Right hindlimb (tissue), 1 donor: ENCODE data around the gene KLHL42.
"Not testable (repeated sequence)": the region's sequence is repeated elsewhere in the genome, so short reads cannot be mapped to it uniquely, and the experiment has no call there.

Source experiments
- DNase-seq: peaks from one replicate; pipeline ENCODE4 v3.0.0-alpha.2; 2018

The KLHL42 gene

DNA sequence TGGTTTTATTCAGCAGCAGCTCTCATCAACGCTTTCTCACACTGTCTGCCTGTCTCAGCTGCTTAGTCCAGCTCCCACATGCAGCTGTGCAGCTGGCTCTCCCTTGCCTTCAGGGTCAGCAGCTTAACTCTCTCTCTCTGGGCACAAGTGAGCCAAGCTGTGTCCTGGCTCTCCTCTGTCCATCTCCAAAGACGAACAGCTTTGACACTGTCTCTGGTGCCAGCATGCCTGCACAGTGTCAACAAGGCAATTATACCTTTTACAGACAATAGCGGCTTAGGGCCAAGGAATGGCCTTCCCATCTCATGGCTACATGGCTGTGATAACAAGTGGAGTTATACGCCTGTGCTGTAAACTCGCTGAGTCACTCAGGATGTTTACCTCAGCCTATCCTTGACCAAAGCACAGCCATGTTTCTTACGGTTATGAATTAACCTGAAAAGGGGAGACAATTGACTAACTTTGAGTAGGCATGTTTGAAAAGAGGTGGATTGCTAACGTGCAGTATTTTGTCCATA is 38.4 kb downstream of the KLHL42 start:
- DNase-seq, result peak; percentile 32

DNA sequence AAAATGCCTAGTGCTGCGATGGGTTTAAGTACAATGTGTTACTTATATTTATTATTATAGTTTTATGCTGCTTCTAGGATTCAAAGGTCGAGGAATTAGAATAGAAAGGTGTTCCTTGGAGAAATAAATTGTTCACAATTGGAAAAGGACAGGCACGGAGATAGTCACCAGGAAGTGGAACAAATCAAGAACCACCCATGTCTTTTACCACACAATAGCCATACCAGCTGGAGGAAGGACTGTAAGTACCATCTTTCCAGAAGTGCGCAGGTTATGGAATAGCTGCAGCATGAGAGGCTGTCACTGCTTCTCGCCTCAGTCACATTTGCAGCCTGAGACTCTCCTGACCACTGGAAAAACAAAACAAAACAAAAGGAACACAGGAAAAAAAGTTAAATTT is 40.5 kb downstream of the KLHL42 start:
- DNase-seq, result no peak

DNA sequence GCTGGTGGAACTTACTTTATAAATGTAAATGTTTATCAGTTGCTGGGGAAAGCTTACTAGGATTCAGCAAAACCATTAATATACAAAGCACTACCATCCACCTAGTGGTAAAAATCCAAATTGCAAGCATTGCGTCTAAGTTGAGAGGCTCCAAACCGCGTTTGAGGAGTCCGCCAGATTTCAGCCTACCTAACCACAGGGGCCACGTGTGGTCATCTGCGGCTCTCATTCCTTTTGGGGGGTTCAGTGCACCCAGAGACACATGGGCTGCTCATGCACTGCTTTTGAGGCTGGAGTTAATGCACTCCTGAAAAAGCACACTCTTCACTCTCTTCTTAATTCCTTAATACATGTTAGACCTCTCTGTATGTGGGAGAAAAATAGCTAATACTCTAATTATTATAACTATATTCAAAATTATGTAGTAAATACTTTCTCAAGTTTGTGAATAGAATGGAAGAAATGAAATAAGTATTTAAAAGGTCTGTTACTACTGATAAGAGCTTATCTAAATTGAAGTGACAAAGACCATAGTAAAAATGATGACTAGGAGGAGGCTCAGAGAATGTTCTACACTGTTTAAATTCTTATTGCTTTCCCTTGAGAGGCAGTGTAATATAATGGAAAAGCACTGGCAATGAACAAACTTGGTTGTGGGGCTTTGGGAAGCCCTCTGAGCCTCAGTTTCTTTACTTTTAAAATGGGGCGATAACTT is 41.4 kb downstream of the KLHL42 start:
- peak; percentile 33 for DNase-seq

DNA sequence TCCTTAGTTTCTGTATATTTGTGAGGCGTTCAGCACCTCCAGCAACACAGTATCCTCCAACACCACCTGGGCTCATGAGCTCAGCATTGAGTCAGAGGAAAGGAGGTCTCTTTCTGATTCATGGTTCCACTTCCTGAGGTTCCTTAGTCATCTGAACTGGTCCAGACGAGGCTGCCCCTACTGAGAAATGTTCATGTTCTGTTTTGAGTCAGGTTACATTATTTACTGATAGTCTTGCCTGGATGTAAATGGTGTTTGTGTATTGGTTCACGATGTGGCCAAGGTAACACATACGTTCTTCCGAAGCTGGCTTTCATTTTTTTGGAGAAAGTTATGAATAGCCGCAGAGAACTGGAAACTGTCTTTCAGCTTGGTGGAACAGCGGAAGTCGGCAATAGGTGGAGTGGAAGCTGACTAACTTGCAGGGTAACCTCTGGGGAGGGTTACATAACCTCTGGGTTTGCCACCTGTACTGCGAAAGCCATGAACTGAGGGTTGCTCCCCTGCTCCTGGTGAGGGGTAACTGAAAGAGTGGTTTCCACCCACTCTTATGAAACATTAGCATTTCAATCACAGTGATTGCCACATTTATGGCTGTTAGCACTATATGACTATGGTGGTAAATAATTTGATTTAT is 42.2 kb downstream of the KLHL42 start:
- no peak for DNase-seq

DNA sequence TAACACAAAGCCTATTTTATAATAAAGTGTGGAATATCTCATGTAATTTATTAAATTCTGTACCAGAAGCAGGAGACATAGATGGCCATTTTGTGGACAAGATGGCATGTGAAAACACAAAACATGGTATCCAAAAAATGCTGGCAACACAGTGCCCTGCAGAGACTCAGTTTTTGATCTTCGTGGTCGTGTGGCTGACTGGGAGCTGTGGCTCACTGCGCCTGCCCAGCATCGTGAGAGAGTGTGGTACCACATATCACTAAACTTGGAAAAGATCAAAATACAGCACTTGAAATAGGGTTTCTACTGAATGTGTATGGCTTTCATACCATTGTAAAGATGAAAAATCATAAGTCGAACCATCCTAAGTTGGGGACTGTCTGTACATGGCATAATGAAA is 43.0 kb downstream of the KLHL42 start:
- no peak for DNase-seq

DNA sequence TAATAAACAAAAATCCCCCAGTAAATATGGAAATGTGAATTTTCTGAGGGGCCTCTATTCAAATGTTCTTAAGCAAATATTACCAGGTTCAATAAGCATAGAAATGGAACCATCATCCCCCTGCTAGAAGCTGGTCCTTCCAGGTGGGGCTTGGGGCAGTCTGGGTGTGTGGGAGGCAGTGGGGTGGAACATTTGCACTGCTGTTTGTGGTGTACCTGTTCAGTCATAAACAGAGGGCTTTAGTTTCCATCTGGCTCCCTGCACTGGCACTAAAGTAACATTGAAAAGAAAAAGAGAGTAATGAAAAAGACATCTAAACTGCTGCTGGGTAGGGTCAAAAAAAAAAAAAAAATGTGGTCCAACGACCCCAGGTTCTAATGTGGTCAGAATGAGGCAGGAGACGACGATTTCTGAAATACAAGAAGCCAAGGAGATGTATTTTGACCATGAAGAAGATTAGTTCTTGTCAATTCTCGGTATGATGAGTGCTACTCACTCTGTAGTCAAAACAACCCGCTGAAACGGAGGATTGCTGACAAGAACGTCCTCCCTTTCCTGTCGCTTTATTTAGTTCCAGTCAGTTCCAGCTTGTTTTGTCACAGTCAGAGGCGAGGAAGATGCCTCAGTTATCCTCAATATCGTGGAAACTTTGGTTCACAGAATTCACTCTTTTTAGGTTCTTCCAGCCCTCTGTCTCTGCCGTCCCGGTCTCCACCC is 44.3 kb downstream of the KLHL42 start:
- DNase-seq, result no peak

DNA sequence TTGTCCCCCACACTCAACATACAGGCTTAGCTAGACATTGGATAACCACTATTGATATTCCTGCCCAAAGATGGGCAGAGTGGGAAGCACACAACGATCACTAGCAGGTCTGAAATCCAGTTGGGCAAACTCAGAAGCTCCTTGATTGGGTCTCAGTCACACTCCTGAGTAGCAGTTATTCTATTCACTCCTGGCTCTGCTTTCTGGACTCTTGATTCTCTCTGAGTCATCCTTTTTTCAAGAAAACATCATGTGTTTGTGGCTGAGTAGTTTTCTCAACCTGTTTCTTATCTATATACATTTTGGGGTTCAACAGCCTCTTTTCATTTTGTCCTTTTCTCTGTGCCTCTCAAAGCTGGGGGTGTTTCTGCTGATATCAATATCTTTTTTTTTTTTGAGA is 46.0 kb downstream of the KLHL42 start:
- no peak for DNase-seq

DNA sequence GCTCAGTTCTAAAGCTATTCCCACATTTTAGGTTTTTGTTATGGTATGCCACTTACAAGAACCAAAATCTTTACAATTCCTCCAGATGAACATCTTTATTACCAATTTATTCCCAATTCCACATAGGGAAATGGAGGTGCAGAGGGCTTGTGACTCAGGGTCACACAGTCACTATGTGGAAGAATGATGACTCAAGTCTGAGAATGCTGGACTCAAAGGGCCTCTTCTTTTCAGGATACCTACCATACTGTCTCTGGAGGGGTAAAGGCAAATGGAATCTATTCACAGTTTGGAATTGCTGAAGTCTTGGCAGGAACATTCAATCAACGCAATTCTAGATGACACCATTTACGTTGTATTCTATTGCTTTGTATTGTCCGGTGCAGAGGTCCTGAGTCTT is 48.2 kb downstream of the KLHL42 start:
- no peak for DNase-seq

DNA sequence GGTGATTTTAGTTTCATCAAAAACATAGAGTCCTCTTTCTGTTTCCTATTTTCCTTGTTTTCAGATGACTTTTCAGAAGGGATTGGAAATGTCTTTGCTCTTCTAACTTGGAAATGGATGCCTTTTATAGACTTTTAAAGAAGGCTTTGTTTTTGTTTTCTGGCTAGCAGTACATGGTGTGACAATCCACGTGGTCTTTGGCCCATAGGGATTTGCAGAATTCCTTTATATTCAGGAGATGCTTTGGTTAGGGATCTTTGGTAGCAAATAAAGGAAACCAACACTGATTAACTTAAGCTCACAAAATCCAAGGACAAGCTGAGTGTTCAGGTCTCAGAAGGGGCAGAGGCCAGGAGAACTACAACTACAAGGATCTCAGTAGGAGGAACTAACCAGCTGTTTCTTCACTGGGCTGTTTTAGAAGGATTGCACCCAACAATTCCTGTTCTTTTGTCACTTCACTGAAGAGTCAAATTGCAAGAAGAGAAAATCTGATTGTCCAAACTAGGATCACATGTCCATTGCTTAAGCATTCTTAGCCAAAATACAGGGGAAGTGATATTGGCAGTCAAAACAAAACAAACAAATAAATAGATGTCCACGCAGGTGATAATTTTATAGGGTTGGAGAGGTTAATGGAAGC is 58.6 kb downstream of the KLHL42 start:
- no peak for DNase-seq

DNA sequence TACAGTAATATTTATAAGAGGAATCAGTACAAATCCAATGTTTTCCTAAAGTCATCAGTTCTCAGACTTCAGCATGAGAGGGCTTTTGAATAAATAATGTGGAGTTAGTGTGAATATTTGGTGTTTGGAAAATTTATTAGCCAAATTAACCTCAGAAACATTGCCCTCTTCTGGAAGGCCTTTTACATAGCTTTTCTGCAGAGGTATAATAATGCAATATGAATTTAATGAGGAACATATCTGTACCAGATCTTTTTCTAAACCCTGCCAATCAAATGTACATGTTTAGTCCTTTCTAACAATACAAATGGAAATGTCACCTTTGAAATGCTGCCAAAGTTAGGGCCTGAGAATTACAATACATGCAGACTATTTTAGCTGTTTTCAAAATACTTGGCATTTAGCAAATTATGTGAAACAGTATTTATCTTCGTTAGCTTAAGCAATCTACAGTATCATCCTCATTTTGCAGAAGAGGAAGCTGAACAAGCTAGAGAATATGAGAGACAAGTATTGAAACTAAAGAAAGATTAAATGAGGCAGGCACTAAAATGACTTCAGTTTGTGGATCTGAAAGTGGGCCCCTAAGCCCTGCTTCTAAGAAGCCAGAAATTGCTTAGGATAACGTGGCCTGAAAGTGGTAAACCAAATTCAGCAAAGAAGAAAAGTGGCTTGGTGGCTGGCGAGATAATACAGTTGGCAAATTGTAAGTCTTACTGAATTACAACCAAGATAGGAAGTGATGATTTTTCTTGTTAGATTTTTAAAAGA is 60.4 kb downstream of the KLHL42 start:
- no peak for DNase-seq

DNA sequence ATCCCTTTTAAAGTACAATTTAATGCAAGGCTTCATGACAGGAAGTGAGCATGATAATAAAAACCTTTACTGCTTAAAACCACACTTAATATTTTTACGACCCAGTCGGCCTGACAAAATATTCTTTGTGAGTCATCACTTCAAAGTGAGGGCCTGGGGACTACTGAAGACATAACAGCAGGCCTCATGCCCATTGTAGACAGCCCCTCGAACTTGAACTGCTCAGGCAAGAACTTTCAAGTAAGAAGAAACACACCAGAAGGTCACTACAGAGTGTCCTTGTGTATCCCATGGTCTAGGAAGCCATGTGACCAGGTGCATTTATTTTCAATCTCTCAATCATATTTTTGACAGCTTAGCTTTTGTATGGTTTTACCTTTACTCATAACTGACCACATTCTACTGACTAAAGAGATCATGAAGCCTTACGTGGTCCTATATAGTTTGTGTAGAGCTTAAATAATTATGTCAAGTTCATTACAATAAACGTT is 61.4 kb downstream of the KLHL42 start:
- no peak for DNase-seq

DNA sequence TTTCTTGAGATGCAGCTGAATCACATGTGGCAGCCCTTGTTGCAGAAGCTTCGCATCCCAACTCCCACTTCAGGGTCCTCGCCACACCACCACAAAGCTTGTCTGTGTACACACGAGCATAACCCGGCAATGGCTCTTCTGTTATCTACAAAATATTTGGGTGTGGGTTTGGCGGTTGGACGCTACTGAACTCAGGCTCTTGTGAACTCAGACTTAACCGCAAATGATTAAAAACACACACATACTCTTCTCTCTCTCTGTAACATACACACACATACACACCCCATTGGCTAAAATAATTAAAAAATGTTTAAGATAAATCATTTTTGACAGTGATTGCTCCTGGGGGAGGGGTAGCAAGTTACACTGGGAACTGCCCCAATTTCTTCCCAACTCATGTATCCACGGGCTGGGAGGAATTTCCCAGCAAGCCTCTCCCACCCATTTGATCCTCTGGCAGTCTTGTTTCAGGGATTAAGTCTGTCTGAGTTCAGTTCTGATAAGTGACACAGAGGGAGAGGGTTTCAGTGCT is 63.7 kb downstream of the KLHL42 start:
- peak; percentile 40 for DNase-seq

DNA sequence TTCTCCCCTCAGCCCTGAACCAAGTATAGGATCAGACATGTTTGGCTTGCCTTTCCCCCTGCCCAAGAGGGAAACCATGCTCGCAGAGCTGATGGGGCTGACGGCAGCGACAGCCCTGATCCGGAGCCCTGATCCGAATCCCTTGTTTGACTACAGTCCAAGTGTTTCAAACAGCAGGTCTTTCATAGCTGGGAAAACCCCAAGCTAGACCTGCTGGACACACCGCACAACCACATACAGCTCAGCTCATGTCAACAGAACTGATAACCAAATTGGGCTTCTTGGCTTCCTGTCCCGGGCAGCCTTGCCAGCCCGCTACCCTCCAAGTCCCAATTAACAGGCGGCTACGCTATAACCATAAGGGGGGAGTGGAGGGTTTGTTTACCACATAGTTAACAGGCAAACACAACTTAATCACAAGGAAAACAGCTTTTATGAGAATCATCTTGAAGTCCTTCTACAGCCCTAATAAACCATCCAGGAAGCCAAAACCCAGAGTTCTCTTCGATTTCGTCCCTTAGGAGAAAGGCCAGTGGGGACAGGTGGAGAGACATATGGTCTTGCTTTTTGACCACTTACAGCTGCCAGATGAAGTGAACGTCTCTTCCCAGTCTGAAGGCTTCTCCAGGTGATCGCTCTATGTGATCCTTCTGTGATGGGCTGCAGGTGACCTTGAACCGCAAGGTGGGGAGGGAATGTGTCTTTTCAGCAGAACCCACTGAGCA is 64.5 kb downstream of the KLHL42 start:
- no peak for DNase-seq

DNA sequence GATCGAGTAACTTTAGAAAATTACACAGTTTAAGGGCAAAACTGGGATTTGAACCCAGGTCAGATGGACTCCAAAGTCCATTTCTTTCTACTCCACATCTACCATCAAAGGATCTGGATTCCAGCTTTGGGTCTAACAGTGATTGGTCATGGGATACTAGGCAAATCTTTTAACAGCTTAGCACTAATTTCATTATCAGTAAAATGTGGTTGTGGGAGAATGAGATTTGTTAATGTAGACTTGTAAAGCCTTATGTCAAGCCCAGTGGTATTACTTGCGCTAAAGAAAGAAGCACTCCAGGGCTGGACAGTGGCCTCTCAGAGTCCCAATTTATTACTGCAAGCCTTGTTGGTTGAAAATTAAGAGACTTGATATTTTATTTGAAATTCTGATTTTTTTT is 65.2 kb downstream of the KLHL42 start:
- DNase-seq, result no peak

DNA sequence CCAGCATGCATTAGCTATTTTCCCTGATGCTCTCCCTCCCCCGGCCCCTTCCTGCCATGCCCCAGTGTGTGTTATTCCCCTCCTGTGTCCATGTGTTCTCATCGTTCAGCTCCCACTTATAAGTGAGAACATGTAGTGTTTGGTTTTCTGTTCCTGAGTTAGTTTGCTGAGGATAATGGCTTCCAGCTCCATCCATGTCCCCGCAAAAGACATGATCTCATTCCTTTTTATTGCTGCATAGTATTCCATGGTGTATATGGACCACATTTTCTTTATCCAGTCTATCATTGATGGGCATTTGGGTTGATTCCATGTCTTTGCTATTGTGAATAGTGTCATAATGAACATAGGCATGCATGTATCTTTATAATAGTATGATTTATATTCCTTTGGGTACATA is 65.7 kb downstream of the KLHL42 start:
- not testable (repeated sequence) for DNase-seq

DNA sequence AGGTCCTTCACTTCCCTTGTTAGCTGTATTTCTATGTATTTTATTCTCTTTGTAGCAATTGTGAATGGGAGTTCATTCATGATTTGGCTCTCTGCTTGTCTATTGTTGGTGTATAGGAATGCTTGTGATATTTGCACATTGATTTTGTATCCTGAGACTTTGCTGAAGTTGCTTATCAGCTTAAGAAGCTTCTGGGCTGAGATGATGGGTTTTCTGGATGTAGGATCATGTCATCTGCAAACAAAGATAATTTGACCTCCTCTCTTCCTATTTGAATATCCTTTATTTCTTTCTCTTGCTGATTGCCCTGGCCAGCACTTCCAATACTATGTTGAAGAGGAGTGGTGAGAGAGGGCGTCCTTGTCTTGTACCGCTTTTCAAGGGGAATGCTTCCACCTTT is 67.3 kb downstream of the KLHL42 start:
- DNase-seq, result not testable (repeated sequence)

DNA sequence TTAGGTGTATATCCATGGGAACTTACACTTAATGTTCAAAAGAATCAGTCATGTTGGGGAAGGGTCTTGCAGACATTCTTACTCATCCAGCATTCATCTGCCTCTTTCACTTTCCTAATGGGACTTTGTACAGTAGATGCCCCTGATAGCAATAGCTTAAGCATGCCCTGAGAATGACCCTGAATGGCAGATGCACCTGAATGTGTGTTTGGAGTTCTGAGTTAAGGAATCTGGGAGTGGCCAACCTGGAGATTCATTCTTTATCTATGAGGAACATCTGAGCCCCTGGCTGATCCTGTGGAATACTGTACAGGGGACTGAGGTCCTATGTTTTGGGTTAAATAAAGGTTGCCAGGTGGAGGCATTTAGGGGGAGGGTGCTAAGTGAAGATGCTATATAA is 71.3 kb downstream of the KLHL42 start:
- DNase-seq, result no peak

DNA sequence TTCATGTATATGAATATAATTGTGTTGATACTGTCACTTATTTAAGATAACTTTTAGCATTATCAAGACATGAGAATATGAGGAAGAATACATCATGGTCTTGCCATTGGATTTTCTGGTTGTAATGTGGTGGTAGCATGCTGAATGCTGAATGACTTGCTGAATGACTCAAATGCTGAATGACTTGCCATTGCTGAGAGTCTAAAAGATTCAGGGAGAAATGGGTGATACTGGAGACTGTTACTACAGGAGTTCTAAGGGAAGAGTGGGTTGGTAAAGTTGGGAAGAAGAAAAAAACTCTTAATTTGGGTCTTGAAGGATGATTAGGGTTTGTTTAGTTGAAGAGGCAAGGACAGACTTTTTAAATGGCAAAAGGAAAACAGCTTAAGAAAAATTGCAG is 72.1 kb downstream of the KLHL42 start:
- DNase-seq, result no peak
